ENCODE results near the gene GP9. TPM values are rescaled to one million over a fixed set of nuclear protein-coding genes. Genes with fewer than 3 reads are reported as not detected.
A peak's percentile ranks its signal among the peaks of the same experiment; 100 is the strongest.

GP9 gene
- total RNA-seq, 4 donors from 2014 or later, result 0.64 to 1.2 TPM; not detected in 2

DNA sequence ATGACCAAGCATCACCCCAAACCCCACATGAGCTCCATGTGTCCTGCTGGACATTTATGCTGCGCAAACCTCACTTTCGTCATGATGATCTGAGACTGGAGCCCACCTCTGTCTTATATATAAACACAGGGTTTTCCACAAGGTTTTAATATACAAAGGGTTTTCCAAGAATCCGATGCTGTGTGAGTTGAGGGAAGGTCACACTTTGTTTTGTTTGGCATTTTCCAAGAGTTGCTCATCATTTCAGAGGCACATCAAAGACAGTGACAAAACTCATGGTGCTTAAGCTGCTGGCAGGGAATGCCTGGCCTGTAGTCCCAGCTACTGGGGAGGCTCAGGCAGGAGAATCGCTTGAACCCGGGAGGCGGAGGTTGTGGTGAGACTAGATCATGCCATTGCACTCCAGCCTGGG is 39.4 kb upstream of the GP9 start:
- H3K27ac ChIP-seq, result peak overlapping the region; percentile 50 to 71 (median 60)
- no peaks in the 10 kb centered on the region for H3K27me3 ChIP-seq
- in situ Hi-C loops (cut with MboI; ENCODE audit: low pct_ligation_motif_present in 1 of 4, low pct_unique_long_range_greater_than_20kb in 1 of 4, low sequenced_read_pairs in 3 of 4) (no loop called here), intact Hi-C loops (cut with DNase I; ENCODE audit: low total_unique reads) (no loop called here)
- 80% methylated on average over 6 of the region's 6 CpGs; no CpG with 5 or more reads in 1 of the 2 donors for WGBS, 2 donors (ENCODE audit: low coverage in 1 of 2)
- TF ChIP-seq EP300 (IDR thresholded peaks at IDR 0.05; ENCODE audit: low read depth), result no peak
- TF ChIP-seq POLR2AphosphoS5 (IDR thresholded peaks at IDR 0.05), result peak in 2 of 3 donors; percentile 29 to 52
- TF ChIP-seq POLR2A (IDR thresholded peaks at IDR 0.05), result no peak
- no peak for TF ChIP-seq CTCF (IDR thresholded peaks at IDR 0.05)
- H3K4me1 ChIP-seq, result peaks cover 7 to 21% (median 19%) of the 10 kb centered on the region in 4 donors
- H3K36me3 ChIP-seq, result no peaks in the 10 kb centered on the region
- no peak for DNase-seq
- no peaks in the 10 kb centered on the region for H3K9me3 ChIP-seq
- no peak overlapping the region for H3K4me3 ChIP-seq

- intact Hi-C loops (cut with DNase I; ENCODE audit: low total_unique reads) (no loop called here), in situ Hi-C loops (cut with MboI; ENCODE audit: low pct_ligation_motif_present in 1 of 4, low pct_unique_long_range_greater_than_20kb in 1 of 4, low sequenced_read_pairs in 3 of 4) (no loop called here)
- TF ChIP-seq POLR2AphosphoS5 (IDR thresholded peaks at IDR 0.05) (peak; percentile 87 to 95 (median 93)), POLR2A (IDR thresholded peaks at IDR 0.05) (no peak), CTCF (IDR thresholded peaks at IDR 0.05) (no peak), EP300 (IDR thresholded peaks at IDR 0.05; ENCODE audit: low read depth) (no peak)
- Histone ChIP-seq H3K4me1 (peaks cover 3 to 19% (median 18%) of the 10 kb centered on the region in 4 donors), H3K27me3 (no peaks in the 10 kb centered on the region), H3K9me3 (no peaks in the 10 kb centered on the region), H3K27ac (peak overlapping the region; percentile 51 to 71 (median 64)), H3K36me3 (no peaks in the 10 kb centered on the region), H3K4me3 (no peak overlapping the region)
- peak; percentile 67 for DNase-seq
- 67% methylated on average over 14 of the region's 15 CpGs; no CpG with 5 or more reads in 1 of the 2 donors for WGBS, 2 donors (ENCODE audit: low coverage in 1 of 2)
These were observed 38.2 kb upstream of the GP9 start for GRCh38 chr3:129022114-129023007.

- DNase-seq, result no peak
- no peaks in the 10 kb centered on the region for H3K36me3 ChIP-seq
- intact Hi-C loops (cut with DNase I; ENCODE audit: low total_unique reads), result no loop called here
- peaks cover 0 to 18% (median 14%) of the 10 kb centered on the region in 4 donors for H3K4me1 ChIP-seq
- H3K4me3 ChIP-seq, result no peak overlapping the region
- 62 to 67% methylated on average over 1 of the region's 1 CpG for WGBS, 2 donors (ENCODE audit: low coverage in 1 of 2)
- TF ChIP-seq POLR2AphosphoS5 (IDR thresholded peaks at IDR 0.05) (no peak), CTCF (IDR thresholded peaks at IDR 0.05) (no peak), EP300 (IDR thresholded peaks at IDR 0.05; ENCODE audit: low read depth) (no peak), POLR2A (IDR thresholded peaks at IDR 0.05) (no peak)
- H3K9me3 ChIP-seq, result no peaks in the 10 kb centered on the region
- no peaks in the 10 kb centered on the region for H3K27me3 ChIP-seq
- in situ Hi-C loops (cut with MboI; ENCODE audit: low pct_ligation_motif_present in 1 of 4, low pct_unique_long_range_greater_than_20kb in 1 of 4, low sequenced_read_pairs in 3 of 4), result no loop called here
- peak overlapping the region; percentile 51 to 71 (median 64) for H3K27ac ChIP-seq
These were observed 37.6 kb upstream of the GP9 start for GRCh38 chr3:129023008-129023358.

- no peaks in the 10 kb centered on the region for H3K36me3 ChIP-seq
- TF ChIP-seq CTCF (IDR thresholded peaks at IDR 0.05) (peak in 3 of 5 experiments; percentile 10 to 17 (median 12)), EP300 (IDR thresholded peaks at IDR 0.05; ENCODE audit: low read depth) (no peak)
- H3K27ac ChIP-seq, result peak overlapping the region; percentile 51 to 71 (median 64)
- DNase-seq, result no peak
- no peak overlapping the region for H3K4me3 ChIP-seq
- intact Hi-C loops (cut with DNase I; ENCODE audit: low total_unique reads) (no loop called here), in situ Hi-C loops (cut with MboI; ENCODE audit: low pct_ligation_motif_present in 1 of 4, low pct_unique_long_range_greater_than_20kb in 1 of 4, low sequenced_read_pairs in 3 of 4) (no loop called here)
- H3K9me3 ChIP-seq, result no peaks in the 10 kb centered on the region
- peaks cover 0 to 18% (median 13%) of the 10 kb centered on the region in 4 donors for H3K4me1 ChIP-seq
- H3K27me3 ChIP-seq, result no peaks in the 10 kb centered on the region
- 46% methylated on average over 2 of the region's 2 CpGs; no CpG with 5 or more reads in 1 of the 2 donors for WGBS, 2 donors (ENCODE audit: low coverage in 1 of 2)
These were observed 36.7 kb upstream of the GP9 start for GRCh38 chr3:129023909-129024308.
